GM13976 (cell line): ENCODE results near the gene RRH.

Source experiments
- DNase-seq: peaks from one replicate; pipeline ENCODE4 v3.0.0; 2012; ENCODE audit warnings: low spot score
- CTCF ChIP-seq: IDR thresholded peaks from 2 replicates; pipeline ENCODE4 v1.5.1; 2012; ENCODE audit warnings: borderline replicate concordance, mild to moderate bottlenecking; ENCODE audit not compliant: insufficient read depth; ENCODE audit errors: extremely low read depth, missing control alignments, control extremely low read depth
- in situ Hi-C: fragments of 300-500 bp; cut with MboI; formaldehyde crosslinking; loops from one replicate; pipeline ENCODE4 v1.12.0; 2022; ENCODE audit warnings: low sequenced_read_pairs, mixed read lengths, inconsistent platforms; ENCODE audit not compliant: unreplicated experiment

The RRH gene

GRCh38 chr4:109879636-109880314 lies 52.0 kb downstream of the RRH start:
- no peak for TF ChIP-seq CTCF
- in situ Hi-C loops = no loop called here
- DNase-seq = no peak

DNA sequence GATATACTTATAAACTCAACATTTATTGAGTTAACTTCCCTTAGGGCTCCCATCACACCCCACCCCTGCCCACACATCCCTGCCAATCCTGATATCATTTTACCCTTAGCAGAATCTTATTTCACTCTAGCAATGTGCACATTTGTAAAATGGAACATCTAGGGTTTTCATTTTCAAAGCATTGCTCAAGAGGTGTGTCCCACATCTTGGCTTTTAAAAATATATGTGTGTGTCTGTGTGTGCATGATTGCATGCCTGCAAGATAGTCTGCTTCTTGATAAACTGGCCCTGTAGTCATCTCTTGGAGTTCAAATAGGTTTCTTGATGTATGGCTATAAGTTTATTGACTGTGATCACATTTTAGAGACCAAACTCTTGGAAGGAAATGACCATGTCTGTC lies 58.5 kb downstream of the RRH start:
- in situ Hi-C loops = no loop called here
- no peak for TF ChIP-seq CTCF
- DNase-seq = no peak

- no peak for DNase-seq
- TF ChIP-seq CTCF = no peak
- in situ Hi-C loops = no loop called here
Measured at GRCh38 chr4:109887071-109887470, 59.3 kb downstream of the RRH start.

DNA sequence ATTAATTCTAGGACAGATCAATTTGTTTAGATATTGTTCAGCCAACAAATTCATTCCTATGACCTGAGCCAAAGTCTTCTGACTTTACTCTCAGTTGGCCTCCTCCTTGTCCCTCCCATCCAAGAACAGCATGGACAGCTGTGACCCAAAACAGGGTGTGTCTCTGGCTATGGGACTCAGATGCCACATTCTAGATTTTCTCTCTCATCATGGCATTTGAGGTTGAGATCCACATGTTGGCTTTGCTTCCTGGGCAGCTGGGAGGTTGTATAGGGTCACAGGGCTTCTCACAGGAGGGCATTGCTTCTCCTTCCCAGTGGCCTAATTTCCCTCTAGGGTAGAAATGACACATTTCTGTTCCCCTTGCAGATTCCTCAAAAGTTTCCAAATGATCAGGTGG lies 62.3 kb downstream of the RRH start:
- in situ Hi-C loops = no loop called here
- TF ChIP-seq CTCF = no peak
- DNase-seq = no peak
